Smooth muscle cell (in vitro differentiated cells): ENCODE data around the gene ZNF621. TPM values are rescaled to one million over a fixed set of nuclear protein-coding genes. Genes with fewer than 3 reads are reported as not detected.

Experiments
- DNase-seq: peaks from one replicate; lab custom pipeline; 2025; ENCODE audit not compliant: unreplicated experiment; lab: John Stamatoyannopoulos, UW
- H2AFZ ChIP-seq: fragments of 200-600 bp; sonication (generic); 2 replicates; pipeline ENCODE4 v1.6.0; 2016; ENCODE audit warnings: antibody characterized with exemption, low read depth, mild to moderate bottlenecking
- H3F3A ChIP-seq: fragments of 200-600 bp; sonication (generic); 2 replicates; pipeline ENCODE4 v1.6.0; 2017; ENCODE audit warnings: antibody characterized with exemption, low read depth
- H3K27ac ChIP-seq: fragments of 200-600 bp; sonication (generic); 2 replicates; pipeline ENCODE4 v1.5.1; 2016; ENCODE audit warnings: low read depth, mild to moderate bottlenecking
- H3K27me3 ChIP-seq: fragments of 200-600 bp; sonication (generic); 2 replicates; pipeline ENCODE4 v1.6.1; 2016; ENCODE audit warnings: low read depth, mild to moderate bottlenecking
- H3K36me3 ChIP-seq: fragments of 200-600 bp; sonication (generic); 2 replicates; pipeline ENCODE4 v1.5.1; 2016; ENCODE audit warnings: low read depth
- H3K4me1 ChIP-seq: fragments of 200-600 bp; sonication (generic); 2 replicates; pipeline ENCODE4 v1.5.1; 2016; ENCODE audit warnings: low read depth
- H3K4me2 ChIP-seq: fragments of 200-600 bp; sonication (generic); 2 replicates; pipeline ENCODE4 v1.6.0; 2016; ENCODE audit warnings: mild to moderate bottlenecking
- H3K4me3 ChIP-seq: fragments of 200-600 bp; sonication (generic); 2 replicates; pipeline ENCODE4 v1.5.1; 2016; ENCODE audit warnings: mild to moderate bottlenecking
- H3K79me2 ChIP-seq: fragments of 200-600 bp; sonication (generic); 2 replicates; pipeline ENCODE4 v1.6.0; 2016; ENCODE audit warnings: low read depth, mild to moderate bottlenecking
- H3K9ac ChIP-seq: fragments of 200-600 bp; sonication (generic); 2 replicates; pipeline ENCODE4 v1.6.0; 2016; ENCODE audit warnings: low read depth
- H3K9me3 ChIP-seq: fragments of 200-600 bp; sonication (generic); replicated peaks from 2 replicates; pipeline ENCODE4 v1.5.1; 2016; ENCODE audit warnings: low read depth
- H4K20me1 ChIP-seq: fragments of 200-600 bp; sonication (generic); 2 replicates; pipeline ENCODE4 v1.6.0; 2016; ENCODE audit warnings: low read depth
- WGBS: methylation state at CpG from one replicate; pipeline ENCODE4 v1.1.7; 2016; ENCODE audit warnings: low lambda C conversion rate; 5-methylcytosine and 5-hydroxymethylcytosine counted together
- polyA plus RNA-seq: library from polyadenylated mRNA; unstranded; fragments of >200 nt; fragmentation: Nextera tagmentation; extraction: Ambion mirVana; gene quantifications from 2 replicates; pipeline ENCODE4 v1.2.1, GENCODE V29; 2016
- total RNA-seq: library from RNA; depleted of rRNA; stranded (reverse); fragments of >200 nt; gene quantifications from 2 replicates; pipeline ENCODE4 v1.2.3, GENCODE V29; 2014
- TF ChIP-seq, protein P1 (sequence below): fragments of 200-600 bp; sonication (generic); IDR thresholded peaks from 2 replicates; pipeline ENCODE4 v1.5.1; 2017; ENCODE audit warnings: borderline replicate concordance, mild to moderate bottlenecking, antibody characterized with exemption; ENCODE audit not compliant: insufficient read depth, poor library complexity, severe bottlenecking

The ZNF621 gene
- total RNA-seq (18.3 and 20.3 TPM in 2 replicates), polyA plus RNA-seq (3.4 and 5.9 TPM in 2 replicates)

DNA sequence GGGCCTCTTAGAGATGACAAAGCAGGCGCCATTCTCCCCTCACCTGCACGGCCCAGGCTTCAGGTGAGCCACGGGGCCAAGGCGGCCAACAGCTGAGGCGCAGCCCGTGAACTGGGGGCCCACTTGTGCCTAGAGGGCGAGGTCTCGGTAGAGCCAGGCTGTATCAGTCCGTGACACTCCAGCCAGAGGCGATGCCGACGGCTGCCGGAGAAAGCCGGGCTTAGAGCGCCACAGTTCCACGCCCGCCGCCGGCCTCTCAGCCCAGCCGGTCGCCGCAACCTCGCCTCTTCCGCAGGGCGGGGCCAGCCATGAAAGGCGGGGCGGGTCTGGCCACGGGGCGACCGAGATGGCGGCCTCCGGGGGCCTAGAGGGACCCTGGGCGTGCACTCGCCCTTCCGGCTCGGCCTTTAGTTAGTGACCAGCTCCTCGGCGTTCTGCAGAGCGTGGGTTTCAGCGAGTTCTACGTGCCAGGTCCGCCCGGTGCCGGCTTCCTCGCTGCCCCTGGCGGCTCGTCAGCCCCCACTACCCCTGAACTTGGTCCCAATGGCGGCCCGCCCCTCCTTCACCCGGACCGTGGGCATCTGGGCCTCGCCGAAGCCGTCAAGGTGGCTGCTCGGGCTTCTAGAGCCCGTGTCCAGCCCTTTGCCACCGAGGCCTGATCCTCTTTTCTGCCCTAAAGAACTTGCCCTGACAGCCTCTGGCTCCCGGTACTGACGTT, at the start of gene ZNF621:
TSS of gene ZNF621 (plus strand) at position 393 of the 718 bp plus-strand sequence. CDS start 881 bp downstream, outside the sequence.
- Histone ChIP-seq H3K4me1 (peaks cover 16% of the 10 kb centered on the region), H3K36me3 (peaks cover 1% of the 10 kb centered on the region), H3K79me2 (peaks cover 34% of the 10 kb centered on the region), H3K9me3 (no peaks in the 10 kb centered on the region), H3K4me2 (peak within 1 kb of the TSS; percentile 94), H3K4me3 (peak within 1 kb of the TSS; percentile 93), H3K9ac (peak within 1 kb of the TSS; percentile 94), H3F3A (no peaks in the 10 kb centered on the region), H3K27ac (peak within 1 kb of the TSS; percentile 72), H3K27me3 (no peaks in the 10 kb centered on the region), H4K20me1 (no peaks in the 10 kb centered on the region), H2AFZ (peak within 1 kb of the TSS; percentile 97)
- WGBS, result 1% methylated on average over 48 of the region's 59 CpGs
- DNase-seq, result peak; percentile 57
- TF ChIP-seq, protein P1, sequence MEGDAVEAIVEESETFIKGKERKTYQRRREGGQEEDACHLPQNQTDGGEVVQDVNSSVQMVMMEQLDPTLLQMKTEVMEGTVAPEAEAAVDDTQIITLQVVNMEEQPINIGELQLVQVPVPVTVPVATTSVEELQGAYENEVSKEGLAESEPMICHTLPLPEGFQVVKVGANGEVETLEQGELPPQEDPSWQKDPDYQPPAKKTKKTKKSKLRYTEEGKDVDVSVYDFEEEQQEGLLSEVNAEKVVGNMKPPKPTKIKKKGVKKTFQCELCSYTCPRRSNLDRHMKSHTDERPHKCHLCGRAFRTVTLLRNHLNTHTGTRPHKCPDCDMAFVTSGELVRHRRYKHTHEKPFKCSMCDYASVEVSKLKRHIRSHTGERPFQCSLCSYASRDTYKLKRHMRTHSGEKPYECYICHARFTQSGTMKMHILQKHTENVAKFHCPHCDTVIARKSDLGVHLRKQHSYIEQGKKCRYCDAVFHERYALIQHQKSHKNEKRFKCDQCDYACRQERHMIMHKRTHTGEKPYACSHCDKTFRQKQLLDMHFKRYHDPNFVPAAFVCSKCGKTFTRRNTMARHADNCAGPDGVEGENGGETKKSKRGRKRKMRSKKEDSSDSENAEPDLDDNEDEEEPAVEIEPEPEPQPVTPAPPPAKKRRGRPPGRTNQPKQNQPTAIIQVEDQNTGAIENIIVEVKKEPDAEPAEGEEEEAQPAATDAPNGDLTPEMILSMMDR, result no peak

DNA sequence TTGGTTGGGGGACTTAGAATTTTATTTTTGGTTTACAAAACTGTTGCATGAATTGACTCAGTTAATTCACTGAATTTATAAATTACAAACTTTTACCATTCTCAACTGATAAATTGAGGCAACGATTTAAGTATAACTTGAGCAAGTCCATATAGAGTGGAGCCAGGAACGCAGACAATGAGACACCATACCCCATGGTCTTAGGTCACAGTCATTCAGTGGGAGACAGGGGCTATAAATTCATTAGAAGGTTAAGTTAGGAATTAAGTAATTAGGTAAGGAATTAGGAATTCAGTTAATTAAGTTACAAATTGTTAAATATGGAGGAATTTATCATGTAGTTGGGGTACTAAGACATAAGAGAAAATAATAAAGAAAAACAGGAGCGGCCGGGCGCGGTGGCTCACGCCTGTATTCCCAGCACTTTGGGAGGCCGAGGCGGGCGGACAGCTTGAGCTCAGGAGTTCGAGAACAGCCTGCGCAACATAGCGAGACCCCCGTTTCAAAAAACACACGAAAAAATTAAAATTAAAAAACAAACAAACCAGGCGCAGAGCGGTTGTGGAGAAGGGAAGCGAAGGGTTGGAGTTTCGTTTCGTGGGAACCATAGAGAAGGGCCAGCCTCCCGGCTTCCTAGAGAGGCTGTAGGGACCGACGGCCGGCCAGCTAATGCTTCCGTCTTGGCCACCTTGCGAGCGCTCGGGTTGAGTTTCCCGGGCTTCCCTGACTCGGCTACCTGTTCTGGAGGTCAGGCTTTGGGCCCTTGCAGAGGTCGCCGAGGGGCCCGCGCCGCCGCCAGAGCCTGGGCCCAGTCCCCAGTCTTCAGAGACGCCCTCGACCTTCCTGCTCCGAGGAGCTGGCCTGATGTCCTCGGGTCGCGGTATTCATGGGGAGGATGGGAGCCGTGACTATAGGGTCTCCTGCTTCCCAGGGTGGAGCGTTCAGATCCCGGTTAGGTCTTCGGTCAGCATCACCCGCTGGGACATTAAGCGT, 48.0 kb upstream of the ZNF621 start, which contains the start of gene ZNF619:
TSS of gene ZNF619 (plus strand) at position 645 of the 993 bp plus-strand sequence. CDS start 858 bp downstream, outside the sequence.
- no peaks in the 10 kb centered on the region for H4K20me1 ChIP-seq
- H3K9me3 ChIP-seq, result no peaks in the 10 kb centered on the region
- H3K9ac ChIP-seq, result peak within 1 kb of the TSS; percentile 86
- H3F3A ChIP-seq, result no peaks in the 10 kb centered on the region
- peaks cover 7% of the 10 kb centered on the region for H3K4me1 ChIP-seq
- TF ChIP-seq, protein P1, result no peak
- H3K79me2 ChIP-seq, result no peaks in the 10 kb centered on the region
- H3K4me2 ChIP-seq, result peak within 1 kb of the TSS; percentile 88
- H2AFZ ChIP-seq, result peak within 1 kb of the TSS; percentile 100
- no peaks in the 10 kb centered on the region for H3K36me3 ChIP-seq
- 22% methylated on average over 48 of the region's 48 CpGs for WGBS
- no peak for DNase-seq
- peak within 1 kb of the TSS; percentile 92 for H3K4me3 ChIP-seq
- H3K27ac ChIP-seq, result no peak within 1 kb of the TSS
- H3K27me3 ChIP-seq, result no peaks in the 10 kb centered on the region

DNA sequence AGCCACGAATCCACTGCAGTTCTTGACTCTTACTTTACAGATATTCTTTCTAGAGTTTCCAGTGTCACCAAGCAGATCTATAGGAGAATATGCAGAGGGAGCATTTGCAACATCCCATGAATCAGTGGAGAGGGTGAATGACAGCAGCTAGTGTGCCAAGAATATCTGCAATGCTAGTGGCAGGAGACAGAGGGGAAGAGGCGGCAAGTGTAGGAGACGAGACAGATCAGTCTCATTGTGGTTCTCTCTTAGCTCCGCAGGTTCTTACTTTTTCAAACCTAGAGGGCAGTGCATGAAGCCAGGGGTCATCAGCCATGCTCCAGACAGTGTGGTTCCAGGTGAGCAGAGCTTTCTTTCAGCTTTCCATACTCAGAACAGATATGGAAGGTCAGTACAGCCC, 47.1 kb upstream of the ZNF621 start:
- Histone ChIP-seq H3K79me2 (no peaks in the 10 kb centered on the region), H3K4me2 (peak overlapping the region; percentile 88), H3K36me3 (no peaks in the 10 kb centered on the region), H3K4me1 (peaks cover 7% of the 10 kb centered on the region), H4K20me1 (no peaks in the 10 kb centered on the region), H2AFZ (peak overlapping the region; percentile 100), H3K9me3 (no peaks in the 10 kb centered on the region), H3F3A (no peaks in the 10 kb centered on the region), H3K9ac (peak overlapping the region; percentile 86), H3K4me3 (peak overlapping the region; percentile 92), H3K27me3 (no peaks in the 10 kb centered on the region), H3K27ac (no peak overlapping the region)
- 75% methylated on average over 4 of the region's 4 CpGs for WGBS
- TF ChIP-seq, protein P1, result no peak
- no peak for DNase-seq
